HG03442 (cell line): ENCODE measurements around the gene TRIOBP.
"Not testable (repeated sequence)": the region's sequence is repeated elsewhere in the genome, so short reads cannot be mapped to it uniquely, and the experiment has no call there.

Experiments
- ATAC-seq: cut with Tn5 transposase; IDR thresholded peaks from one replicate; pipeline ENCODE4 v1.9.1; 2021; ENCODE audit warnings: mild to moderate bottlenecking, moderate library complexity; ENCODE audit not compliant: unreplicated experiment

TRIOBP gene

DNA sequence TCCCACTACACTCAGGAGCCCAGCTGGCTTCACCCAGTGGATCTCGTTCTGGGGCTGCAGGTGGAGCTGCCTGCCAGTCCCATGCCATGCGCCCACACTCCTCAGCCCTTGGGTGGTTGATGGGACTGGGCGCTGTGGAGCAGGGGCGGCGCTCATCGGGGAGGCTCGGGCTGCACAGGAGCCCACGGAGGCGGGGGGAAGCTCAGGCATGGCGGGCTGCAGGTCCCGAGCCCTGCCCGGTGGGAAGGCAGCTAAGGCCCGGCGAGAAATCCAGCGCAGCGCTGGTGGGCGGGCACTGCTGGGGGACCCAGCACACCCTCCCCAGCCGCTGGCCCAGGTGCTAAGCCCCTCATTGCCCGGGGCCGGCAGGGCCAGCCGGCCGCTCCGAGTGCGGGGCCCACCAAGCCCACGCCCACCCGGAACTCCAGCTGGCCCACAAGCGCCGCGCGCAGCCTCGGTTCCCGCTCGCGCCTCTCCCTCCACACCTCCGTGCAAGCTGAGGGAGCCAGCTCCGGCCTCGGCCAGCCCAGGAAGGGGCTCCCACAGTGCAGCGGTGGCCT, 21.0 kb downstream of the TRIOBP start:
- ATAC-seq: not testable (repeated sequence)

DNA sequence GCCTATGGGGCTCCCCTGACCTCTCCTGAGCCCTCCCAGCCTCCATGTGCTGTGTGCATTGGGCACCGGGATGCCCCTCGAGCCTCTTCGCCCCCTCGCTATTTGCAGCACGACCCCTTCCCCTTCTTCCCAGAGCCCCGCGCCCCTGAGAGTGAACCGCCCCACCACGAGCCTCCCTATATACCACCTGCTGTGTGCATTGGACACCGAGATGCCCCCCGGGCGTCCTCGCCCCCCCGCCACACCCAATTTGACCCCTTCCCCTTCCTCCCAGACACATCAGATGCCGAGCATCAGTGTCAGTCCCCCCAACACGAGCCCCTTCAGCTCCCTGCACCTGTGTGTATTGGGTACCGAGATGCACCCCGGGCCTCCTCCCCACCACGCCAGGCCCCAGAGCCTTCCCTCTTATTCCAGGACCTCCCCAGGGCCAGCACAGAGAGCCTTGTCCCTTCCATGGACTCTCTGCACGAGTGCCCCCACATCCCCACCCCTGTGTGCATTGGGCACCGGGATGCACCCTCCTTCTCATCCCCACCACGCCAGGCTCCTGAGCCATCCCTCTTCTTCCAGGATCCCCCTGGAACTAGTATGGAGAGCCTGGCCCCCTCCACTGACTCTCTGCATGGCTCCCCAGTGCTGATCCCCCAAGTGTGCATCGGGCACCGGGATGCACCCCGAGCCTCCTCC, 28.8 kb downstream of the TRIOBP start:
- ATAC-seq: no peak

DNA sequence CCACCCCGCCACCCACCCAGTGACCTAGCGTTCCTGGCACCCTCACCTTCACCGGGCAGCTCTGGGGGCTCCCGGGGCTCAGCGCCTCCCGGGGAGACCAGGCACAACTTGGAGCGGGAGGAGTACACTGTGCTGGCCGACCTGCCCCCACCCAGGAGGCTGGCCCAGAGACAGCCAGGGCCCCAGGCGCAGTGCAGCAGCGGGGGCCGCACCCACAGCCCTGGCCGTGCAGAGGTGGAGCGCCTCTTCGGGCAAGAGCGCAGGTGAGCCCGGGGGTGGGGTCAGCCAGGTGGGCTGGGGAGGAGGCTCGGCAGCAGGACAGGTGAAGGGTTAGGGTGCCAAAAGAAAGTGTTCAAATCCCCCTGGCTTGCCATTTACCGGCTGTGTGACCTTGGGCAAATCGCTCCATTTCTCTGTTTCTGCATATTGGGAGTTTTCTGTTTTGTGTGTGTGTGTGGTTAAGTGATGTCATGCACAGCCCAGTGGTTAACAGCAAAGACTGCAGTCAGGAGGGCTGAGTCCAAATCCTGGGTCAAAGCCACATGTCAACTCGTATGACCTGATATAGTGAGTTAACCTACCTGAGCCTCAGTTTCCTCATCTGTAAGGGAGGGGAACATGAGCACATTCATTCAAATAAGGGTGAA, 29.5 kb downstream of the TRIOBP start:
- ATAC-seq: no peak

DNA sequence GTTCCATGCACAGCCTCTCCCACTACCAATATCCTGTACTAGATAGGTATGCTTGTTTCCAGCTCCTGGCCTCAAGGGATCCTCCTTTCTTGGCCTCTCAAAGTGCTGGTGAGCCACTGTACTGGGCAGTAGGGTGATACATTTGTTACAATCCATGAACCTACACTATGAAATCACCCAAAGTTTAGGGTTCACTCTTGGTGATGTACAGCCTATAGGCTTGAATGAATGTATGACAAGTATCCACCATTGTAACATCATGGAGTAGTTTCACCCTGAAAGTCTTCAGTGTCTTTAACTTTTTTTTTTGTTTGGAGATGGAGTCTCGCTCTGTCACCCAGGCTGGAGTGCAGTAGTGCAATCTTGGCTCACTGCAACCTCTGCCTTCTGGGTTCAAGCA, 31.8 kb downstream of the TRIOBP start:
- ATAC-seq: no peak

DNA sequence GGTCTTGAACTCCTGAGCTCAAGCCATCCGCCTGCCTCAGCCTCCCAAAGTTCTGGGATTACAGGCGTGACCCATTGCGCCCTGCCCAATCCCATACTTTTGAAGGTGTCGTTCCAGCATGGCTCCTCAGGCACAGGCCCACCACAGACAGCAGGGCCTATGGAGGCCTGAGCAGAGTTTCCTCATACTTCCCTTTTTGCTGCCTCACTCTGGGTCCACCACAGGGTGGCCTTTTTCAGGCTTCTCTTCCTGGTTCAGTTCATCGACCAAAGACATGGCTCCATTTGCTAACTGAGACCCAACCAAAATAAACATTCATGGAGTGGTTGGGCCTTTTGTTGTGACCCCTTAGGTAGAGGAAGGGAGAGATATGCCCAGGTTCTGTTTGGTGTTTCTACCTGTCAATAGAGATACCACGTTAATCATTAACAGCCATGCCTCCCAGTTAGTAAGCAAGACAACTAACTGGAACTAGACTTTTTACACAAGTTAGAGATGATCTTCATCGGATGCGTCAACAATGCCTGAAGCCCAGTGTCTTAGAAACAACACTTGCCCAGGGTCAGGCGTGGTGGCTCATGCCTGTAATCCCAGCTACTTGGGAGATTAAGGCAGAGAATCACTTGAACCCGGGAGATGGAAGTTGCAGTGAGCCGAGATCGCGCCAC, 35.1 kb downstream of the TRIOBP start:
- no peak for ATAC-seq

DNA sequence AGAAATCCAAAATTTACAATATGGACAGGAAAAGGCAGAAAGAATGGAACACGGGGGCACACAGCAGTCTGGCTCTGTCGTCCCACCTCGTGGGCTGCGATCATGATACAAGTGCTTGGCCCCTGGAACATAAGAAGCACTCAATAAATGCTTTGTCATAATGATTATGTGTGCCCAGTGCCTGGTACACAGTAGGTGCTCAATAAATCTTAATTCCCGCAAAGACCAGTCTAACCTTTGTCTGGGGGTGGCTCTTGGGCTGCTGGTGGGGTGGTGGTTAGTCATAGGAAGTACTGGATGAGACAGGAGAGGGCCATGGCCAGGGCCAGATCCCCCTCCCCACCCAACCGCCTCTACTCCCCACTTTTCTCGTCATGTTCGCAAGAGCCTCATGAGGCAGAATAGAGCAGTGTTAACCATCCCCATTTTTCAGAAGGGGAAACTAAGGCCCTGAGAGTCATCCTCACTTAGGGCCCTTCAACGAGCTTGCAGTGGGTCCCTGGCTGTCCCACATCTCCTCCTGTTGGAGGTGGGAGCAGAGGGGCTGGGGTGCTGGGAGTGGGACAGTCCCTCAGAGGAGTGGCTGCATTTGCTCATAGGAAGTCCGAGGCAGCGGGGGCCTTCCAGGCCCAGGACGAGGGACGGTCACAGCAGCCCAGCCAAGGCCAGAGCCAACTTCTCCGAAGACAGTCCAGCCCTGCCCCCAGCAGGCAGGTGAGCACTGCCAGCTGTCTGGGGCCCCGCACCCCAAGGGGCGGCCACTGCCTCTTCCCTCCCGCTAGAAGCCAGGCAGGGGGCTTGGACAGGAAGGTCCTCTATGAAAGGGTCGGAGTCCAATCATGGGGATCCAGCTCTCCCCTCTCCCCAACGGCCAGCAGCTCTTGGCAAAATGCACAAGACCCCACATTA, 36.1 kb downstream of the TRIOBP start:
- ATAC-seq: no peak

DNA sequence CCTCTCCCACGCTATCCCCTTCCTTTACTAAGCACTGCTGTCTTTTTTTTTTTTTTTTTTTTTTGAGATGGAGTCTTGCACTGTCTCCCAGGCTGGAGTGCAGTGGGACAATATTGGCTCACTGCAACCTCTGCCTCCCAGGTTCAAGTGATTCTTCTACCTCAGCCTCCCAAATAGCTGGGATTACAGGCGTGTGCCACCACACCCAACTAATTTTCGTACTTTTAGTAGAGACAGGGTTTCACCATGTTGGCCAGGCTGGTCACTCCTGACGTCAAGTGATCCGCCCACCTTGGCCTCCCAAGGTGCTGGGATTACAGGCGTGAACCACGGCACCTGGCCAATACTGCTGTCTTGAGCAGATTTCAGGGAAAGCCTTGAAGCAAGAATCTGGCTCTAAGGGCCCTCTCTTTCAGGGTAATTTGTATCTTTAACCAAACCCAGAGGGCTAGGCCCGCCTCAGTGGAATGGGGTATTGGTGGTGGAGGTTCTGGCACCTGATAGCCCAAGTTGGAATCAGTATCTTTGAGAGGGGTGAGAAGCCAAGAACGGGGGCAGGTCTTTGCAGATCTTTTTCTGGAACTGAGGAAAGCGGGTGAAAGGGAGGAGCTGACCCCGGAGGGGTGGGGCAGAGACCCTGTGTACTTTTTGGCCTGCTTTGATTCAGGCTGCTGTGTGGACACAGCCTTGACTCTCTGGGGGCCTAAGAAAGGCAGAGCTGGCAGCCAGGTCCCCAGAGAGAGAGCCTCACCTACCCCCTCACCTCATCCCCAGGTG, 37.0 kb downstream of the TRIOBP start:
- no peak for ATAC-seq

DNA sequence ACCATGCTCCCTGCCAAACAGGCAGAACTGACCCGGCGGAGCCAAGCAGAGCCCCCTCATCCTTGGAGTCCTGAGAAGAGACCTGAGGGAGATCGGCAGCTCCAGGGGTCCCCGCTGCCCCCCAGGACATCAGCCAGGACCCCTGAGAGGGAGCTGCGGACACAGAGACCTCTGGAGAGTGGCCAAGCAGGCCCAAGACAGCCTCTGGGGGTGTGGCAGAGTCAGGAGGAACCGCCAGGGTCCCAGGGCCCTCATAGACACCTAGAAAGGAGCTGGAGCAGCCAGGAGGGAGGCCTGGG, 37.5 kb downstream of the TRIOBP start:
- ATAC-seq: no peak

DNA sequence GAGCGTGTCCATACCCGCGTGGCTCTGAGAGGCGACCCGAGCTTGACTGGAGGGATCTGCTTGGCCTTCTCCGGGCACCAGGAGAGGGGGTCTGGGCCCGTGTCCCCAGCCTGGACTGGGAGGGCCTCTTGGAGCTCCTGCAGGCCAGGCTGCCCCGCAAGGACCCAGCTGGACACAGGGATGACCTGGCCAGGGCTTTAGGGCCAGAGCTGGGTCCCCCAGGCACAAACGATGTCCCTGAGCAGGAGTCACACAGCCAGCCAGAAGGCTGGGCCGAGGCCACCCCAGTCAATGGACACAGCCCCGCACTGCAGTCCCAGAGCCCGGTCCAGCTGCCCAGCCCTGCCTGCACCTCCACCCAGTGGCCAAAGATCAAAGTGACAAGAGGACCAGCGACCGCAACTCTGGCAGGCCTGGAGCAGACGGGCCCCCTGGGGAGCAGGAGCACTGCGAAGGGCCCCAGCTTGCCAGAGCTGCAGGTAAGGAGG, 38.2 kb downstream of the TRIOBP start:
- no peak for ATAC-seq

DNA sequence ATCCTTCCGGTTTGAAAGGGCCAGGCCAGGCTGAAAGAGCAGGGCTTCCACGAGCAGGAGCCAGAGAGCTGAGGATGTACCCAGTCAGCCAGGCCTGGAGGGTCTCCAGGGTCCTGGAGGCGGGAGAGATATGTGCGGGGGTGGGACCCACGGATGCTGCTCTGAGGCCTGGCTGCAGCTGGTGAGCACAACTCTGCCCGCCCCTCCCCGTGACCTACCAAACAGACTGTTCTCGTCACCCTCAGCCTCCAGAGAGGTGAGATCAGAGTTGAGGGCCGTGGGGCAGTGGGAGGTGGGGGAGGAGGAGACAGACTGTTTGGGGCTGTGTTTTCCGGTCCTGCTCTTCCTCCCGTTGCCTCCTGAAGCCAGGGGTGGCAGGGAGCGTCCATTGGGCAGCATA, 42.2 kb downstream of the TRIOBP start:
- no peak for ATAC-seq

DNA sequence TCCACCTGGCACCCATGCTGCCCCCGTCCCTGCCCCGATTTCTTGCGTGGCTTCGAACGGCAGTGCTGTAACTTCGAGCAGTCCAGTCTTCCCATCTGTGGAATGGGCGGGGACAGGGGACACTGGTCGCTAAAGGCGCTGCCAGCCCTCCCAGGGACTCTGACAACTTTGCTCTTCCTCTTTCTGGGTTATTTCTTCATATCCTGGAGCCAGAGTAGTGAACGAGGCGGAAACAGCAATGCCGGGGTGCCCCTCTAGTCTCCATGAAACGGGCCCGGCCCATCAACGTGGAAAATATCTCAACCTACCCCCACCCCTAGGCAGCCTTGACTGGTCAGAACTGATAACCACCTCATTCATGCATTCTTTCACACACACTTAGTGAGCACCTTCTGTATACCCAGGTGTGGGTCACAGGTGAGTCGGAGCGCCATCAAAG, 42.8 kb downstream of the TRIOBP start:
- ATAC-seq: no peak

DNA sequence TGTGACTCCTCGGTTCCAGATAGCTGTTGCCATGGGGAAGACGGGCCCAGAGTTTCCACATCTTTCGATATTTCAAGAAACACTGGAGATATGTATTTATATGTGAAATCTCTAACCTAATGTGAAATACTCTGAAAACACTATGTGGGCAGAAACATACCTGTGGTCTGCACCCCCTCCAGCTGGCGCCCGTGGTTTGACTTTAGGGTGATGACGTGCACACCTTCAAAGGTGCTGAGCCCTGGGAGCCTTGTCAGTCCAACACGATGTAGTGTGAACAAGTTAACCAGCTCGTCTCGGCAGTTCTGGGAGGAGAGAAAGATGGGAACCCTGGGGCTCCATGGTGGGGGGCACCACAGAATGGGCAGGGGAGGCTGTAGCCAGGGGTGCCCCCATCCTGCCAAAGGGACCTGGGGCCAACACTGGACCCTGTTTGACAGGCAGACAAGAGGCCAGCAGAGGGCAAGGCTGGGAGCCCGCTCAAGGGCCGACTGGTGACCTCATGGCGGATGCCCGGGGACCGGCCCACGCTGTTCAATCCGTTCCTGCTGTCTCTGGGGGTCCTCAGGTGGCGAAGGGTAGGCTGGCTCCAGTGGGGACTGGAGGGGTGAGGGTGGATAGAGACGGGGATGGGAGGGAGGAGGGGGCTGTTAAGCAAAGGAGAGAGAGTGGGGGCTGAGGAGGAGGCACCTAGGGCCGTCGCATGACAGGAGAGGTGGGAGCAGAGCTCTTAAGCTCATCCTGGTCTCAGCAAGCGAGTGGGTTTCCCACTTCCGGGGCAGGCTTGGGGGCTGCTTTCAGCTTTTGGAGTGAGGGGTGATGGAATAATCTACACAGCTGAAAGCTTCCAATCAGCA, 43.8 kb downstream of the TRIOBP start:
- no peak for ATAC-seq

DNA sequence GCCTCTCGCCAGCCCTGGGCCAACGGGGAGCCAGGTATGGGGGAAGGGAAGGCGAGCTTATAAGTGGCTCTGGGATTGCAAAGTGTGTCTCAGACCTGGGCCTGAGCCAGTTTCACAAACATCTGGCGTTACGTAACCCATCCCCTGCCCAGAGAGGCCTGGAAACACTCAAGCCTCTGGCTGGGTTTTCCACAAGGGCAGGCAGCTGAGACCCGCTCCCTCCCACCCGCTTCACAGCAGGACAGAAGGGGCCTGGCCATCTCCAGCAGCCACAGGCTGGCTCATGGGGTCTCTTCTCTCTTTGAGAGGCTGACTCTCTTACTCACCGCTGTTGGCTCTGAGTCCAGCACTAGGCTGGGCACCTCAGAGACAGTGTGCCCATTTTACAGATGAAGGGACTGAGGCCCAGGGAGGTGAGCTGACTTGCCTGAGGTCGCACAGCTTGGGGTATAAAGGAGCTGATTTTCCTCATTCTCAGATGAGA, 44.5 kb downstream of the TRIOBP start:
- no peak for ATAC-seq

DNA sequence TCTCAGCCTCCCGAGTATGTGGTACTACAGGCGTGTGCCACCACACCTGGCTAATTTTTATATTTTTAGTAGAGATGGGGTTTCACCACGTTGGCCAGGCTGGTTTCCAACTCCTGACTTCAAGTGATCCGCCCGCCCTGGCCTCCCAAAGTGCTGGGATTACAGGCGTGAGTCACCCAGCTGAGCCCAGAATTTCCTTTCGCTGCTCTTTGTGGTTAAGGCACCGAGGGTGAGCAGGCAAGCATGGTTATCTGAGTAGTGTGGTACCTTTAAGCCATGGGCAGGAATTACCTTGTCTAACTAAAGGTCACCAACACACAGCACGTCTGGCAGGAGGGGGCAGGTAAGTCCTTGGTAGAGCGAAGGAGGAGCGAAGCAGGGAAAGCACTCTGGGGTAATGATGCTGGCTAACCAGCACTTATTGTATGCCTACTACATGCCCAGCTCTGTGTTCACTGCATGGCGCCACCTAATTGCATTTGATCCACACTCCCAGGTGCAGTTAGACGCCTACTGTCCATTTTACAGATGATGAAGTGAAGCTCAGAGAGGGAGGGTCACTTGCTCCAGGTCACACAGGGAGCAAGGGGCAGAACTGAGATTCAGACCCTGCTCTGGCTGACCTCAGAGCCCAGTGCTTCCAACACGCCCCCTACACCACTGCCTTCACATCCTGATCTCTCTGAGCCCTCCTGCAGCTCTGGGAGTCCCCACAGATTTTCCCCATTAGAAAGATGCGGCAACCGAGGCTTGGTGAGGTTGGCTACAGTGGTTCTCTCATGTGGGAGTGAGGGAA, 45.7 kb downstream of the TRIOBP start:
- no peak for ATAC-seq

DNA sequence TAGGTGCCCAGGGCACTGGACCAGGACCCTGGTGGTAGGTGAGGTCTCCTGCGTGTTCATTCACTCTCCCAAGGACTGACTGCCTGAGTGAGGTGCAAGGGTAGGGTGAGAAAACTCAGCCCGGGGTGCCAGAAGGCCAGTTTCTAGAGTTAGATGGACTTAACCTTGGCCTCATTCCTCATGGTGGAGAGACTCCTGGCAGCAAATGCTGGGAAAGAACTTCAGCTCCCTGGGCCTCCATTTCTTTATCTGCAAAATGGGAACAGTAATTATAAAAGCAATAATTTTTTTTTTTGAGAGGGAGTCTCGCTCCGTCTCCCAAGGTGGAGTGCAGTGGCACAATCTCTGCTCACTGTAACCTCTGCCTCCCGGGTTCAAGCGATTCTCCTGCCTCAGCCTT, 47.7 kb downstream of the TRIOBP start:
- ATAC-seq: no peak

DNA sequence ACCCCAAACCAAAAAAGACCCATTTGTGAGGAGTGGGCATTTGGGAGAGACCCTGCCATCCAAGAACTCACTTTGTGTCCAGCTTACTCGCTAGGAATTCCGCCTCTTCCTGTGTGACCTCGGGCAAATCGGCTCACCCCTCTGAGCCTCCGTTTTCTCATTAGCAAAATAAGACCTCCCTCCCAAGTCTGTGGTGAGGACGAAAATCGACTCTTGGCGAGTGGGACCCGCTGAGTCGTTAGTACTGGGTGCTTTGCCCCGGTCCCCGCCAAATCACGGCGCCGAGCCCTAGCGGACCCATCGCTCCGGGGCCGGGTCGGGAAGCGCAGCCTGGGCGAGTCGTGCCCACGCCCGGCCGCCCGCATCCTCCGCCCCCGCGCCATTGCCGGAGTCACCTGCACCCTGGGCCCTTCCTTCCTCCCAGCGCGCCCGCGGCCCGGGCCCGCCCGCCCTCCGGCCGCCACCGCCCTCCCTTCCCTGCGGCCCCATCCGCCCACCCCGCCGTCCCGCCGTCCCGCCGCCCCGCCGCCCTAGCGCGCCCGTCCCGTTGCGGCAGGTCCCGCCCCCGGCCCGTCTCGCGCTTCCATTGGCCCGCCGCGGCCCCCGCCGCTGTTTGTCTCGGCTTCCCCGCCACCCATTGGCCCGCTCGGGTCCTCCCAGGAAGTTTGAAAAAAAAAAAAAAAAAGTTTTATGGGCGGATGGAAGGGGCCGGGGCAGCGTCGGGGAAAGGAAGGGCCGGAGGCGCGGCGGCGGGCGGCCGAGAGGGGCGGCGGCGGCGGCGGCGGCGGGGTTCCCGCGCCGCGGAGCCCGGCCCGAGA, 48.9 kb downstream of the TRIOBP start:
- ATAC-seq: peak; percentile 63

DNA sequence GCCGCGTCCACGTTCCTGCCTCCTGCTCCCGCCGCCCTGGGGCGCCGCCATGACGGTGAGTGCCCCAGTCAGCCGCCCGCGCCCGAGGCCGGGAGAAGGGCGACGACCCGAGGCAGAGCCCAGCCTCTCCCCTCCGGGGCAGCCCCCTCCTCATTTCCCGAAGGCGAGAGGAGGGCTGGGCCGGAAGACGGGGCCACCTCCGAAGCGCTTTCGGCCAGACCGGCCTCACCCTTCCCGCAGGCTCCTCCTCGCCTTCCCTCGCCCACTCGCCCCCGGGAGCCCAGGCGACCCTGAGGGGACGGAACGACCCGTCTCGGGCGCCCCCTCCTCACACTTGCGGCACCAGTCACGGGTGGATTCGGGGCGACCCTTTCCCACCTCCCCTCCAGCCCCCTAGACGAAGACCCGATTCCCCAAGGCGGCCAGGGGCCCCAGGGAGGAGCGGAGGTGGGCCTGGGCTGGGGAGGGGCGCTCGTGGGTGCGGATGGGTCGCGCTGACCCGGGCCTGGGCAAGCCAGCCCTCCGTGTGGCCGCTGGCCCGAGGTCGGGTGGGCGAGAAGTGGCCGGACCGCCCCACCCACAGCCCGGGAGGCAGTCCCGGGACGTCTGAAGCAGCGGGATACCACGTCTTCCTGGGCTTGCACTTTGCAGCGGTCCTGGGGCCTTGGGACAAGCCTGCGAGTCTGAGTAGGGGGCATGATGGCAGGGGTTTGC, 49.7 kb downstream of the TRIOBP start:
- ATAC-seq: peak; percentile 26
